GM12873 (cell line): ENCODE results near the gene CHRND.
A peak's percentile ranks its signal among the peaks of the same experiment; 100 is the strongest.

ENCODE experiments used
- TF ChIP-seq, protein P1 (sequence below): IDR thresholded peaks from 2 replicates; pipeline ENCODE4 v1.5.1; 2012; ENCODE audit warnings: low read depth, mild to moderate bottlenecking, moderate library complexity, low read length, control low read depth; ENCODE audit not compliant: insufficient read depth; ENCODE audit errors: missing control alignments

The CHRND gene

DNA sequence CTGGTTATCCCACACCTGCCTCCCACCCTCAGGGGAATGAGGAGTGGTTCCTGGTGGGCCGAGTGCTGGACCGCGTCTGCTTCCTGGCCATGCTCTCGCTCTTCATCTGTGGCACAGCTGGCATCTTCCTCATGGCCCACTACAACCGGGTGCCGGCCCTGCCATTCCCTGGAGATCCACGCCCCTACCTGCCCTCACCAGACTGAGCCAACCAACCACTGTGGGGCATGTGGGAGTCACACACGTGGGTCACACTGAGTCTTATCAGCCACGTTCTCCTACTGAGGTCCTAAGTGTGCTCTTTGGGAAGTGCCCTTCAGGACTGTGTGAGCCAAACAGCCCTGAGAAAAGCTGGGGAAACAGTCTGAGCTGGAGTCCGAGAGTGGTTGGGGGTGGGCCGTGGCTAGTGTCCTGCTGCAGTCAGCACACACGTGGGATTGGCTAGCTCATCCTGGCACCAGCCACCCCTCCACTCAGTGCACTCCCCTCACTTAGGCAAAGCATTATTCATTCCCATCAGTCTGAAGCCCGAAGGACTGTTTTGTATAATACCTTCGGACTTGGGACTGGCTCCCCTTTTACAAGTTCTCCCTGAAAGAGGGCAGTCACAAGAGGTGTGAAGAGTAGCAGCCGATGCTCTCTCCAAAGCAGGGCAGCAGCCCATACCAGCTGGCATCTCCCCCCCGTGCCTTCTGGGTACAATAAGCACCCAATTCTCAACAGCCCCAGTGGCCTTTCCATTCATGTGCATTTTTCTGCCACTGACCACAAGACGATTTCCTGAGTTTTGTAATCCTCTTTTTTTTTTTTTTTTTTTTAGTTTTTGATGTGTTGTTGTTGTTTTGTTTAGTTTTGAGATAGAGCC lies 19.8 kb downstream of the CHRND start:
- TF ChIP-seq, protein P1, sequence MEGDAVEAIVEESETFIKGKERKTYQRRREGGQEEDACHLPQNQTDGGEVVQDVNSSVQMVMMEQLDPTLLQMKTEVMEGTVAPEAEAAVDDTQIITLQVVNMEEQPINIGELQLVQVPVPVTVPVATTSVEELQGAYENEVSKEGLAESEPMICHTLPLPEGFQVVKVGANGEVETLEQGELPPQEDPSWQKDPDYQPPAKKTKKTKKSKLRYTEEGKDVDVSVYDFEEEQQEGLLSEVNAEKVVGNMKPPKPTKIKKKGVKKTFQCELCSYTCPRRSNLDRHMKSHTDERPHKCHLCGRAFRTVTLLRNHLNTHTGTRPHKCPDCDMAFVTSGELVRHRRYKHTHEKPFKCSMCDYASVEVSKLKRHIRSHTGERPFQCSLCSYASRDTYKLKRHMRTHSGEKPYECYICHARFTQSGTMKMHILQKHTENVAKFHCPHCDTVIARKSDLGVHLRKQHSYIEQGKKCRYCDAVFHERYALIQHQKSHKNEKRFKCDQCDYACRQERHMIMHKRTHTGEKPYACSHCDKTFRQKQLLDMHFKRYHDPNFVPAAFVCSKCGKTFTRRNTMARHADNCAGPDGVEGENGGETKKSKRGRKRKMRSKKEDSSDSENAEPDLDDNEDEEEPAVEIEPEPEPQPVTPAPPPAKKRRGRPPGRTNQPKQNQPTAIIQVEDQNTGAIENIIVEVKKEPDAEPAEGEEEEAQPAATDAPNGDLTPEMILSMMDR, result no peak

DNA sequence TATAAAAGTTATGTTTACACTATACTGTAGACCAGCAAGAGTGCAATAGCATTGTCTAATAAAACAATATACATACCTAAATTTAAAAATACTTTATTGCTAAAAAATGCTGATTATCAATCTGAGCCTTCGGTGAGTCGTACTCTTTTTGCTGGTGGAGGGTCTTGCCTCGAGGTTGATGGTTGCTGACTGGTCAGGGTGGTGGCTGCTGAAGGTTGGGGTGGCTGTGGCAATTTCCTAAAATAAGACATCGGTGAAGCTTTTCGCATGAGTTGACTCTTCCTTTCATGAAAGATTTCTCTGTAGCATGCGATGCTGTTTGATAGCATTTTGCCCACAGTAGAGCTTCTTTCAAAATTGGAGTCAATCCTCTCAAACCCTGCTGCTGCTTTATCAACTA lies 22.0 kb downstream of the CHRND start:
- TF ChIP-seq, protein P1, result no peak

DNA sequence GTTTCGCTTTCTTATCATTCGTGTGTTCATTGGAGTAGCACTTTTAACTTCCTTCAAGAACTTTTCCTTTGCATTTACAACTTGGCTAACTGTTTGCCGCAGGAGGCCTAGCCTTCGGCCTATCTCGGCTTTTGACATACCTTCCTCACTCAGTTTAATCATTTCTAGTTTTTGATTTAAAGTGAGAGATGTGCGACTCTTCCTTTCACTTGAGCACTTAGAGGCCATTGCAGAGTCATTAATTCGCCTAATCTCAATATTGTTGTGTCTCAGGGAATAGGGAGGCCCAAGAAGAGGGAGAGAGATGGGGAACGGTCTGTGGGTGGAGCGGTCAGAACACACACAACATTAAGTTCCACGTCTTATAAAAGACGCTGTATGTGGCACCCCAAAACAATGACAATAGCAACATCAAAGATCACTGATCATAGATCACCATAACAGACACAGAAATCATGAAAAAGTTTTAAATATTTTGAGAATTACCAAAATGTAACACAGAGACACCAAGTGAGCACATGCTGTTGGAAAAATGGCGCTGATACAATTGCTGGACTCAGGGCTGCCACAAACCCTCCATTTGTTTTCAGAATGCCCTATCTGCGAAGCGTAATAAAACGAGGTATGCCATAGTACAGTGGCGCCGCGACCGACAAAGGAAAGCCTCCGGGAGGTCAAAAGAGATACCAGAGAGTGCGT lies 23.8 kb downstream of the CHRND start:
- TF ChIP-seq, protein P1, result no peak

DNA sequence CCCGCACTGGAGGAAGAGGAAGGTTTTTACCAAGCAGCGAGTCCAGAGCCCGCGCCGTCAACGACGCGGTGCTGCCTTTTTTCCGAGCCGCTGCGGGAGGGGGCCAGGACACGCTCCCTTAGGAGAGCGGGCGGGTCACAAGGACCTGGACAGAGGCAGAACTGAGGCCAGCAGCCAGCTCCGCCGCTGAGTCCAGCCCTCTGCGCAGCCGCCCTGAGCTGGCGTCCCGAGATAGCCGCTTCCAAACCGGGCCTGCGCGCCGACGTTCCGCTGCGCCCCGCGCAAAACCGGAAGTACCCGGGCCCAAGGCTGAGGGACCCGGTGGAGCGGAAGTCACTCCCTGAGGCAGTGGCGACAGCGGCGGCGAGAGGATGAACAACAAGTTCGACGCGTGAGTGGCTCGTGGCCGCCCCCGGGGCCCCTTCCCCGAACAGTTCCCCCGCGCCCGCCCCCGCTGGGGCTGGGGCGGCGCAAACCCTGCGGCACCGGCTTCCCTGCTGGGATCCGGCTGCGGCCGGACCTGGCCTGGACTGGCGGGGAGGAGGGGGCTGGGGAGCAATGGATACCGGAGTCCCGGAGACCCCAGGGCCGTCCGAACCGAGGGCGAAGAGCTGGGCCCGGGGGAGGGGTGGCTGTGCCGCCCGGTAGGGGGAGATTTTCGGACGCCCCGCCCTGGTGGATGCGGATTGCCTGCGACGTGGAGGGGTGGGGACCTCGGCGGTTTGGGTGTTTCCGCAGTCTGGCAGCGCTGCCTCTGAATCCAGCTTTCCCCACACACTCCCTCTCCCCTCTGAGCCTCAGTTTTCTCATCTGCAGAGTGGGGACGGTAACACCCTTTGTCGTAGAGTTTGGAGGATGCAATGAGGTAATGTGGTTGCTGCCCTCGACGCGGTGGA lies 24.6 kb downstream of the CHRND start, which contains the start of the genes EIF4E2 and TIGD1:
Gene EIF4E2 (plus strand): TSS at position 336 of the 896 bp plus-strand sequence. CDS start 36 bp downstream, at position 372.
Gene TIGD1 (minus strand): TSS at position 204 of the 896 bp plus-strand sequence. CDS start 675 bp downstream, outside the sequence.
- TF ChIP-seq, protein P1, result peak; percentile 24

DNA sequence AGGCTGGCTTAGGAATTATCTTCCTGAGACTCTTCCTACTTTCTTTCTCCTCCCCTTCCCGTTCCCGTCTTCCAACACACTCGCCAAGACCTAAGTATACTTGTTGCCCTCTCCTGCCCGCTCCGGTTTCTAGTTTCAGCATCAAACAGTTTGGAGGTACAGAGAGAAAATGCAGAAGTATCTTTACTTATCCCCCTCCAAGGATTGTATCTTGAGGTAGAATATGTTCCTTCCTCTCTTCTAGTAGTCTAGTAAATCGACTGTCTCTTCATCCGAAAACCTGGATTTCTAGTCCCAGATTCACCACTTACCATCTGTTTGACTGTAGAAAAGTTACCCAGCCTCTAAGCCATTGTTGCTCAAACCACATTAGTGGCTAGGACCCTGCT lies 25.3 kb downstream of the CHRND start:
- TF ChIP-seq, protein P1, result no peak

DNA sequence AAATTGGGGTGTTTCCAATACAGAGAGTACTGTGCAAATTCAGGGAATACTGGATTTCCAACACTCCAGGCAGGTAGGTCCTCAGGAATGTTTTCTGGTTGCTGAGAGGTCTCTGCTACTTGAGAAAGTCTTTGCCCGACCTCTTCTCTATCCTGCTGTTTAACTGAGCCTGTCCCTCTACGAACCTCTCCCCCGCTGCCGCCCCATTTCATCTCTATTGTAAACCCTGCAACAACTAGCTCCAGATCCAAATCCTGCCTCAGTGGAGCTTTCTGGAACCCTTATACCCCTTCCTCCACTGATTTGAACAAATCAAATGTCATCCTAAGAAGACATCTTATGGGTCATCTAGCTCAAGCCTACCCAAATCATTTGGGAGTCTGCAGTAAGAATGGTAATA lies 25.8 kb downstream of the CHRND start:
- TF ChIP-seq, protein P1, result no peak
